Measurements from ENCODE around the gene ANAPC2. TPM values are rescaled to one million over a fixed set of nuclear protein-coding genes. Genes with fewer than 3 reads are reported as not detected.

The ANAPC2 gene
- total RNA-seq, 1 donor = 25.7 TPM

DNA sequence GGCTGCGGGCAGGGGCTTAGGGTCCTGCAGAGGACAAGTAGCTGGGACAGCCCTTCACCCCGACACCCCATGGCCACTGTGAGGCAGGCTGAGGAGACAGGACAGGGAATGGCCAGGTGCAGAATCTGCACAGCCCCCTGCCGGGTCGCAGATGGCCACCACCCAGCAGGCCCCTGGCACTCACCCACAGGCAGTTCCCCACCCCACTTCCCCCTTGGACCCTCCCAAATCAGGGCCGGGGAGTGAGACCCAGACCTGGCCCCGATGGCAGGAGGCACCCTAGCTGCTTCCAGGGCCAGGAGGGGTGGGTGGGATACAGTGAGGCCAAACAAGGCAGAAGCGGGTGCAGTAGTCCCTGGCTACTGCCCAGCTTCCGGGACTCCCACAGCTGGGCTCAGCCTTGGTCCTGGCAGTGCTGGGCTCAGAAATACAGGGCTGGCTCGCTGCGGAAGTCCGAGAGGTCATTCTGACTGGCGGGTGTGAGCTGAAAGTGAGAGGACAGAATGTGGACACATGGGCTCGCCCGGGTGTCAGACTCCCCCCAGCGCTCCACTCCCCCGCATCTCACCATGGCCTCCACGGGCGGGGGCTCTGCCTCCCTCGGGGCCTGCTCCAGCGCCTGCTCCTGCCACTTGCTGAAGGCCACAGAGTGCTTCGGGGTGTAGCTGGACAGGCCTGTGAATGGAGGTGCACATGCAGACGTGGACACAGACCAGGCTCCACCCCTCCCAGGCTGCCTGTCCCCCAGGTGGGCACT is 3.5 kb upstream of the ANAPC2 start:
- no peak for DNase-seq (ENCODE audit: low read depth)
- no peak overlapping the region for H3K4me3 ChIP-seq (ENCODE audit: low read depth, low read length)
- TF ChIP-seq, protein P1, sequence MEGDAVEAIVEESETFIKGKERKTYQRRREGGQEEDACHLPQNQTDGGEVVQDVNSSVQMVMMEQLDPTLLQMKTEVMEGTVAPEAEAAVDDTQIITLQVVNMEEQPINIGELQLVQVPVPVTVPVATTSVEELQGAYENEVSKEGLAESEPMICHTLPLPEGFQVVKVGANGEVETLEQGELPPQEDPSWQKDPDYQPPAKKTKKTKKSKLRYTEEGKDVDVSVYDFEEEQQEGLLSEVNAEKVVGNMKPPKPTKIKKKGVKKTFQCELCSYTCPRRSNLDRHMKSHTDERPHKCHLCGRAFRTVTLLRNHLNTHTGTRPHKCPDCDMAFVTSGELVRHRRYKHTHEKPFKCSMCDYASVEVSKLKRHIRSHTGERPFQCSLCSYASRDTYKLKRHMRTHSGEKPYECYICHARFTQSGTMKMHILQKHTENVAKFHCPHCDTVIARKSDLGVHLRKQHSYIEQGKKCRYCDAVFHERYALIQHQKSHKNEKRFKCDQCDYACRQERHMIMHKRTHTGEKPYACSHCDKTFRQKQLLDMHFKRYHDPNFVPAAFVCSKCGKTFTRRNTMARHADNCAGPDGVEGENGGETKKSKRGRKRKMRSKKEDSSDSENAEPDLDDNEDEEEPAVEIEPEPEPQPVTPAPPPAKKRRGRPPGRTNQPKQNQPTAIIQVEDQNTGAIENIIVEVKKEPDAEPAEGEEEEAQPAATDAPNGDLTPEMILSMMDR (IDR thresholded peaks at IDR 0.05; ENCODE audit: insufficient read depth, low read length) = no peak

DNA sequence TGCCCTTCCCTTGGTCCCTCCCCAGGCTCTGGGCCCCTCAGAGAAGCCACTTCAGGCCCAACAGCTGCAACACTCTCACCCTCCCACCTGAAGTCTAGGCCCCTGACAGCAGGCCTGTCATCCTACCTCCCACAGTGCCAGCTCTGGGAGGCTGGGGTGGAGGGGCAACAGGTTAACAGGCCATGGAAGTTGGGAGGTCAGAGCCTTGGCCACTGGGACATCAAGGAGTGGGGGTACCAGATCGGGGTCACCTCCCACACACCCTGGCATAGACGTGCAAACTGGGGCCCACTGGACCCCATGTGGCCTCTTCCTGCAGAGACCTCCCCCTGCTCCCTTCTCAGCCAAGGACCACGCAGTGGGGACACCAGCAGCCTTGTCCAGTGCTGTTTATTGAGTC is 2.9 kb upstream of the ANAPC2 start:
- no peak for DNase-seq (ENCODE audit: low read depth)
- H3K4me3 ChIP-seq (ENCODE audit: low read depth, low read length) = no peak overlapping the region
- TF ChIP-seq, protein P1 (IDR thresholded peaks at IDR 0.05; ENCODE audit: insufficient read depth, low read length) = no peak

DNA sequence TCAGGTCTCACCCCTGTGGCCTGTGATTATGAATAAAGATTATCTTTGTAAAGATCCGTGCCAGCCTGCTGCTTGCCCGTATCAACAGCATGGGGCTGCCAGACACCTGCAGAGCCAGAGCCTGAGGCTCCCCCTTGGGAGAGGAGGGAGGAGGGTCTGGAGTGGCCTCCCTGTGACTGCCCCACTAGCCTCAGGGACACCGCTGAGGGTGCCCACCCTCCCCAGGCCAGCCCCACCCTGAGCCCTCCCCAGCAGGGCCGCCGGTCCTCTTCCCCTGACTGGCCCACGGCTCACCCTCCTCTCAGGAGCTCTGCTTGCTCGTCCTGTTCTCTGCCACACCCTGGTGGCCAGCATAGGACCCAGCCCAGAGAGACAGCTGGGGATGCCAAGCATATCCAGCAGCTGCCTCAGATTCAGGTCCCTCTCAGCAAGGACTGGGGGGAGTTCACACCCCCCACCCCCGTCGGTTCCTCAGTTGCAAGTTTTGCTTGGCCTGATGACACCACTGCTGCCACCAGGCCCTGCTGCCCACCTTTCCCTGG is 2.0 kb upstream of the ANAPC2 start:
- H3K4me3 ChIP-seq (ENCODE audit: low read depth, low read length) = peak overlapping the region; percentile 96
- no peak for DNase-seq (ENCODE audit: low read depth)
- TF ChIP-seq, protein P1 (IDR thresholded peaks at IDR 0.05; ENCODE audit: insufficient read depth, low read length) = no peak

DNA sequence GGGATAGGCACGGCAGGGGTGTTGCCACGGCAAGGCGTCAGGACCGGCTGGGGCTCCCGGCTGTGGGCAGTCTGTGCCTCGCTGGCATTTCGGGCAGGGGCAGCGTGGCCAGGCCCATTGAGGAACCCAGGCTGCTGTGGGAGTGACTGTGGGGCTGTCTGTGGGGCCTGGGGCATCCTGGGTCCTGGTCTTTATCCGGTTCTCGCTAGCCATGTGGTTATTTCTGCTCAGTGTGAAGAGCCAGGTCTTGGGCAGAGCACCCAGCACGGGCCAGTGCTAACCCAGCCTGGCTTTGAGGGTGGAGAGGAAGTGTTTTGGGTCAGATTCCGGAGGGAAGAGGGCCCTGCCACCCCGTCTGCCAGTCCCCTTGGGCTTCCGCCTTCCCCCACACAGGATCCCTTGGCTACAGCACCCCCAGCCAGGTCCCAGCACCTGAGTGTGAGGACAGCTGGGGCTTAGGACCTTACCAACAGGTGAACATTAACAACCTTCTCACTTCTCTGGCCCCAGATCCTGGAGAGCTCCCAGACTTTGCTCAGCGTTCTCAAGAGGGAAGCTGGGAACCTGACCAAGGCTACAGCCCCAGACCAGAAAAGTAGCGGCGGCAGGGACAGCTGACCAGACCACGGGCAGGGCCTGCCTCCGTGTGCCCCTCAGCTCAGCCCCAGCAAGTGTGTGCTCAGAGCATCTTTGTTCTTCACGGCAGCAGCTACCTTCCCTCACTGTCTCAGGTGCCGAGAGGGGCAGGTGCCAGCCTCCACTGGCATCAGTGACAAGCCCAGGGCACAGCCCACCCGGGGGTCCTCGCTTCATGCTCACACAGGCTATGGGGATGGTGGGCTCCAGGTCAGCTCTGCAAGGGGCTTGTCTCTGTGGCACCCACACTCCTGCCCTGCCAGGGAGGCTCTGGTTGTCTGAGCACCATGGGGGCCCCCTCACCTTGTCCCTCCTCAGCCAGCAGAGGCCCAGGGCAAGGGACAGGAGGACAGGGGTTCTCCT is 1.2 kb upstream of the ANAPC2 start:
- TF ChIP-seq, protein P1 (IDR thresholded peaks at IDR 0.05; ENCODE audit: insufficient read depth, low read length) = no peak
- H3K4me3 ChIP-seq (ENCODE audit: low read depth, low read length) = peak overlapping the region; percentile 96
- DNase-seq (ENCODE audit: low read depth) = no peak

DNA sequence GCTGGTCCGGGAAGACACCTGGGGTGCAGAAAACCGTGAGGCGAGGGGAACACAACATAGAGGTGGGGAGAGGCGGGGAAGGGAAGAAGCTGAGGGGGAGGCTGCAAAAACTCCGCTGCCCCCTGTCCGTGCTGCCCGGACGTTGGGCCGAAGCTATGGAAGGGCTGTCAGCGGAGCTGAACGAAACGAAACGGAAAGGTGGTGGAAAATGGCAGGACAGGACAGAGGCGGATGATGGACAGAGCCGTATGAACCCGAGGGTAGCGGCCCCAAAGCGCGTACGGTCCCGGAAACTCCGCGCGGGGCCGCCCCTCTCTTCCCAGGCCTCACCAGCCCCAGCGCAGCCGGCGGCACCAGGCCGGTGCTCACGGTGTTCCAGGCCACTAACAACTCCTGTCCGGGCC is 272 bp downstream of the ANAPC2 start:
- peak overlapping the region; percentile 96 for H3K4me3 ChIP-seq (ENCODE audit: low read depth, low read length)
- TF ChIP-seq, protein P1 (IDR thresholded peaks at IDR 0.05; ENCODE audit: insufficient read depth, low read length) = no peak
- no peak for DNase-seq (ENCODE audit: low read depth)

DNA sequence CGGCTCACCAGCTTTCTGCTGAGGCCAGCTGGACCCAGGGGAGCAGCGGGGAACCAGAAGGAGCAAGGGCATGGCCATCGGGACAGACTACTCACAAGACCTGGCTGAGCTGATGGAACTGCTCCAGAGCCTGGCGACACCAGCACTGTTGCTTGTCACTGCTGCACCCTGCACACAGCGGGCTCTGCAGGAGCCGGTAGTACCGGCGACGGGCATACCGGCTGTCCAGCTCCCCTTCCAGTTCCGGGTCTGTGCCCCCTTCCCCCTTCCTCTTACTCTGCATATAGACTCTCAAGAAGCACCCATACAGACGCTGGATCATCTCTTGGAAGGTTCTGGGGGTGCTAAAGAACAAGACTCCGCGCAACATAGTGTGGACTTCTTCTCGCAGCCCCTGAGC is 974 bp downstream of the ANAPC2 start:
- no peak for DNase-seq (ENCODE audit: low read depth)
- TF ChIP-seq, protein P1 (IDR thresholded peaks at IDR 0.05; ENCODE audit: insufficient read depth, low read length) = no peak
- H3K4me3 ChIP-seq (ENCODE audit: low read depth, low read length) = peak overlapping the region; percentile 96

All from fibroblast of the aortic adventitia (primary cell).